HG02798 (cell line): ENCODE data around the gene SH3D21.

Experiments
- ATAC-seq: cut with Tn5 transposase; IDR thresholded peaks from one replicate; pipeline ENCODE4 v1.9.1; 2021; ENCODE audit warnings: mild to moderate bottlenecking; ENCODE audit not compliant: unreplicated experiment, poor library complexity

SH3D21 gene

DNA sequence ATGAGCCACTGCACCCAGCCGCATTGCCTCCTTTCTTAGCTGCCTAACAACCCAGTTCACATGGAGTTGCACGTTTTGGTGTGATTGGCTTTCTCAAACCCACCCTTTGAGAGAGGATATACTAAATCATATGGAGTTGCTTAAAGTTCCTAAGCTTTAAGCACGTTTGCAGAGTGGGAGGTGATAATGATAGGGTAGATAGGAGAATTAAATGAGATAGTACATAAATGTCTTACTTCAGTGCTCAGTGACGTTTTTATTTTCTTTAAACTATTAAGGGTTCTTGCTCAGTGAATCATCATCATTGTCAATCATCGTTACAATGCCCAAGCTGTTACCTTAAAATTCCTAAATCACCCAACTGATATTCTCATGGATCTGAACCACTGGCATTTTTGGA, 2.9 kb upstream of the SH3D21 start:
- ATAC-seq = no peak

DNA sequence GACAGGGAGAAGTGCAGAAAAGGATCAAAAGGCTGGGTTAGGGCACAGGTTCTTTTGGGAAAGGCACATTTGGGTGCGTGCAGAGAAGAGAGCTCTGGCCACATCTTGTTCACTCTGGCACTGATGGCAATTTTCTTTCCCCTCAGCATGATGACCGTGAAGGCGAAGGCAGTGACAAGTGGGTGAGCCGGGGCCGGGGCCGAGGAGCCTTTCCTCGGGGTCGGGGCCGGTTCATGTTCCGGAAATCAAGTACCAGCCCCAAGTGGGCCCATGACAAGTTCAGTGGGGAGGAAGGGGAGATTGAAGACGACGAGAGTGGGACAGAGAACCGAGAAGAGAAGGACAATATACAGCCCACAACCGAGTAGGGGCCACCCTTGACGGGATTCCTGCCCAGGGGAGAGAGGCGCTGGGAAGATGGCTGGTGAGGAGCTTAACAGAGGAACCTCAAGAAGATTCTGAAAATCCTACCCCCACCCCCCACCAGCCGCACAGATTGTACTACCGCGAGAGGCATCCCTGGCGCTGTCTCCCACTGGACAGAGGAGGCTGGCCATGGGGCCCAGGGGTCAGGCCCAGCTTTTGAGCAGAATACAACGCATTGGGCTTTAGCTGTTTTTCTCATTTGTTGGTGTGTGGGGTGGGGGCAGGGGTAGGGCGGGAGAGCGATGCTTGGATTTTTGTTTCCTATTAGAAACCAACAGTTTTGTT, 2.4 kb upstream of the SH3D21 start:
- no peak for ATAC-seq

DNA sequence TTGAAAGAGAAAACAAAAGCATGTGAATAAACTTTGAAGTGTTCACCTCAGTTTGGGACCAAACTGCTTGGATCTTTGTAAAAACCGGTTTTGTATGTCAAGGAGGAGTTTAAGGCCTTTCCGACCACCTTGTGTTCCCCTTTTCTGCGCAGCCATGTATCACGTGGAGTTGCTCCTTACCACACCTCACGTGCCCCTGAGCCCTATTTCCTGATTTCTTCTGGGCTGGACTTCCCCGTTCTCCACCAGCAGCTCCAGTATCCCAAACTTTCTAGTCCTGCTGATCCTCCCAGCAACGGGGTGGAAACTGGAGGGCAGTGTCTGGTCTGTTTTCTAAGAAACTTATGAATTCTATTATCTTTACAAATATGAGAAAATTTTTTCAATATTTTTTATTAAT, 1.6 kb upstream of the SH3D21 start:
- ATAC-seq = no peak

DNA sequence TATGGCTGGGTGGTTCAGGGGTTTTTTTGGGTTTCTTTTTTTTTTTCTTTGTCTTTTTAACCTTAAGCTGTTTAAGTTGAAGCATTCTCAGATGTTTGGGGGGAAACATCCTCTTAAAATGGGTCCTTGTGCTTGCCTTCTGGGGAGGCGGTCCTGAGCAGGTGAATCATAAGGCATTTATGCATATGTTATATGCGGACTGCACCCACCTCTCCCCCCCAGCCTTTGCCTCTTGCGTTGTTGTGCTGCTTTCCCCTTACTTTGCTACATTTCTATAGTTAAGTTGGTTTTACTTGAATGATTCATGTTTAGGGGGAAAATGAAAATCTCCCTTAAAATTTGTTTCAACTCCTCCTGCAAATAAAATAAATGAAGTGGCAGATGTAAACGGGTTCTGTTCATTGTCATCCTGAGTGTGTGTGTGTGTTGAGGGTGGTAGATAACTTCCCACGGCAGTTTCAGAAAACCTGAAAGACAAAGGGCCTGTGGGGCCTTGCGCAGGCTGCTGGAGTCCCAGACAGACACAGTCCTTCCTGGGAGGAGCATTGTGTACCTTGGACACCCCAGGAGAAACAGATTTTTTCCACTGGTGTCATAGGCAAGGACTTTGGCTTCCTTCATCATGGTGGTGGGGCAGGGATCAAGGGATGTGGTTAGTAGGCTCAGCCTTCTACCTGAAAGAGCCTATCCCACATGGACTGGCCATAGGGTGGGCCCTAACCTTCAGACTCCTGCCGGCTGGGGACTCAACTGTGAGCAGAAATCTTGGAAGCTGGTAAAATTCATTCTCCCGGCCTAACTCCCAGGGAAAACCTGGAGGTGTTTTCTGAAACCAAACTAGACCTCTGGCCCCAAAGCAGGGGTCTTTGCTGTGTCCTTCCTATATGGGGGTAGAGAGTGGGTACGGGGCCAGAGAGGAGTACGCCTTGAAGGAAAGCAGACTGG, 926 bp upstream of the SH3D21 start:
- ATAC-seq = no peak

DNA sequence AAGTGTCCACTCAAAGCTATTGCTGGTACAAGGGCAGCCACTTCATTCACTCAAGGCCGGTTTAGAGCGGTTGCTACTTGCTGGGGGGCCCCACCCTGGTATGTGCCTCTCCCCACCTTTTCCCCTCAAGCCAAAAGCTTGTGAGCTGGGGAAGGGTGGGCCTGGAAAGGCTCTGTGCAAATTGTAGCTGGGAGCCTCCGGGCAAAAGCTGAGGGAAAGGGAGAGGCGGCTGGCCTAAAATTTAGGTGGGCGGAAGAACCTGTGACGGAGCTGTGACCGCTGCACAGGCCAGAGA, 306 bp upstream of the SH3D21 start:
- no peak for ATAC-seq

DNA sequence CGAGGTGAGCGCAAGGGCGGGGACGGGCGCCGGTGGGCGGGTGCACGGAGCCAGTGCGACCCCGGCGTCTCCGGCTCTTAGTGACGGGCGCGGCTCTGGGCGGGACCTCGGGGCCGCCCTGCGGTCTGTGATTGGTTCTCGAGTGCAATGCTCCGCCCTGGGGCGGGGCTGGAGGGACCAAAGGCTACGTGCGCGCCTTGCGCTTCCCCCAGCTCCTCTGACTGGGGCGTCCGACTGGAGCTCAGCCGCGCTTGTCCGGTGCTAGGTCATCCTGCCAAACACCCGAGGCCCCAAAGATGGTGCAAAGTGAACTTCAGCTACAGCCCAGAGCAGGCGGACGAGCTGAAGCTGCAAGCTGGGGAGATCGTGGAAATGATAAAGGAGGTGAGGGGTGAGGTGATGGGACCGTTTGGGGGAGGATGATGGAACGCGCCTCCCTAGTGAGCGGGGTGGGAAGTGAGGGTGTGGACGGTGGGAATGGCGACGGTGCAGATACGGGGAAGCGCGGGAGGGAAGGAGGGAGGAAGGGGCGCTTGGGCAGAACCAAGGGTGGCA, 811 bp downstream of the SH3D21 start:
- peak; percentile 98 for ATAC-seq

DNA sequence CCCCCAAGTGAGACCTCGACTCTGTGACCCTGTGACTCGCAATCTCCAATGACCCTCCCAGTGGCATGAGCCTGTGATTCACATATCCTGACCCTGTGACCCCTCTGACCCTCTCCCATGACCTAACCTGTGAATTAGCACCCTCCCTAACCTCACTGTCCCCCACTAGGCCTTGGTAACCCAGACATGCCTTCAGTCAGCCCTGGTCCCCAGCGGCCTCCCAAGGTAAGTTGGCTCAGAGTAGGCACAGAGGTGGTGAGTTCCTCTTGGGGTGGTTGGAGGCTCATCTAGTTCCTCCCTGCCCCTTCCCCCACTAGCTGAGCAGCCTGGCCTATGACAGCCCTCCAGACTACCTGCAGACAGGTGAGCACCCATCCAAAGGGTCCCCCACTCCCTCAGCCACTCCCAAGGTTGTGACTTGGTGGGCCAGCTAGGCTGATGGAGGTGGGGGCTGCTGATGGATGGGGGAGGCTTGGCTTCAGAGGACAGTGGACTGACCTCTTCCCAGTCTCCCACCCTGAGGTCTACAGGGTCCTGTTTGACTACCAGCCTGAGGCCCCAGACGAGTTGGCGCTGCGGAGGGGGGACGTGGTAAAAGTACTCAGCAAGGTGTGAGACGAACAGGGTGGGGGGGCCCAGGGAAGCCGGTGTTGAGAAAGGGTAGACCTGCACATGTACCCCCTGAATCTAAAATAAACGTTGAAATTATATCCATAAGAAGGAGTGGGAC, 1.6 kb downstream of the SH3D21 start:
- no peak for ATAC-seq

DNA sequence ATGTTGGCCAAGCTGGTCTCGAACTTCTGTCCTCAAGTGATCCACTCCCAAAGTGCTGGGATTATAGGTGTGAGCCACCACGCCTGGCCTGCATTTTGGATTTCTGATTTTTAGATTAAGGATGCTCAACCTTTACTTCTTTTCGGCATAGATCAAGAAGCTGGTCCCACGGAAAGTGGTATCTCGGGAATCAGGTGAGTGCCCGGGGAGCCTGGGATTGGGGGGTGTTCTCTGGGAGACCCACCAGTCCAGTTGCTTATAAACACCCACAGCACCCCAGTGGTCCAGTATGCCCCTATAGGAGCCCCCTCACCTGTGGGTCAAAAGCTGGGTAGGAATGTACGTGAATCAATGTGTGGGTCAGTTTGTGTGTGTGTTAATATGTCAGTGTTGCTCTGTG, 3.2 kb downstream of the SH3D21 start:
- ATAC-seq = no peak

DNA sequence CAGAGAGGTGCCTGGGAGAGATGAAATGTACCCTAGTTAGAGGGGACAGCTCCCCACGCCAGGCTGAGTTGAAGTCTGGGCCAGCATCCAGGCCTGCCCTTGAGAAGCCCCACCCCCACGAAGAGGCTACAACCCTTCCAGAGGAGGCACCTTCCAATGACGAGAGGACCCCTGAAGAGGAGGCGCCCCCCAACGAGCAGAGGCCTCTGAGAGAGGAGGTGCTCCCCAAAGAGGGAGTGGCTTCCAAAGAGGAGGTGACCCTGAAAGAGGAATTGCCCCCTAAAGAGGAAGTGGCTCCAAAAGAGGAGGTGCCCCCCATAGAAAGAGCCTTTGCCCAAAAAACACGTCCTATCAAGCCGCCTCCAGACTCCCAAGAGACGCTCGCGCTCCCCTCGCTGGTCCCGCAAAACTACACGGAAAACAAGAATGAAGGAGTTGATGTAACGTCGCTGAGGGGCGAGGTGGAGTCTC, 14.2 kb downstream of the SH3D21 start:
- no peak for ATAC-seq

DNA sequence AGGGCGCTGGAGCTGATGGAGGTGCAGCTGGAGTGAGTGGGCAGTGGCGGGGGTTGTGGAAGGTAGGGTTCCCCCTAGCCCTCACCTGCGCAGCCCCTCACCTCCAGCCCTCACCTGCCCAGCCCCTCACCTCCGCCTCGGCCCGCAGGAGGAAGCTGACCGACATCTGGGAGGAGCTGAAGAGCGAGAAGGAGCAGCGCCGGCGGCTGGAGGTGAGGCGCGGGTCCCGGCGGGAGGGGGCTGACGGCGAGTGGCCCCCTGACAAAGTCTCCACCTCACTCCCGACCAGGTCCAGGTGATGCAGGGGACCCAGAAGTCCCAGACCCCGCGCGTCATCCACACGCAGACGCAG, 14.6 kb downstream of the SH3D21 start:
- no peak for ATAC-seq

DNA sequence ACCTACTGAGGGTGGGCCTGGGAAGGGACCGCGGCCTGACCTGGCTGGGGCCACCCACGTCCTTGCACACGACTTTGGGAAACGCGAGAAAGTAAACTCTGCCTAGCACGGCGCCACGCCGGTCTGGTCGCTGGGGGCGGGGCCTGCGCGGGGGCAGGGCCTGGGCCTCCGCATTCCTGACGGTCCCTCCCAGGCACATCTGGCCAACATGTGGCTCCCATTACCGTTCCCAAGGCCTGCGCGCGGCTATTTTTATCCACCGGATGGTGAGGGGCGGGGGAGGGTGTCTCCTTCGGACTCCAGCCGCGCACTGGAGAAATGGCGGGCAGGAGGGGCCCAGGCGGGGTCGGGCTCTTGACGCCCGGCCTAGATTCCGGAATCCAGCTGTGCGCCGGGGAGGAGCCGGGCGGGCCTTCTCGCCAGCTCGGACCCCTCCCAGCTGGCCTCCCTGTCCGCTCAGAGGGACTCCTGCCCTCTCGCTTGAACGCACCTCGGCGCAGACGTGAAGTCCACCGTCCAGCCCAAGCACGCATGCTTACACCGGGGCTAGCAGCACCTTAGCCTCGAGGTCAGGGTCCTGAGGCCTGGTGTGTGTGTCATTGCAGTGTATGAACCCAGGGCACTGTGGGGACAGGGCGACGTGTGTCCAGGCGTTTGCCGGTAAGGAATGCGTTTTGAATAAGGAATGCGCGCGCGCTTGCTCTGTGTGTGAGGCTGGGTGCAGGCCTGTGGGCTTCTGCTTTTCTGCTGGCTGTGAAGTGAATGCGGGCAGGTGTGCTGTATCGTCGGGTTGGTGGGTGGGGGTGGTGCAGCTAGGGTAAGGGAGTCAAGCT, 15.2 kb downstream of the SH3D21 start:
- ATAC-seq = no peak

DNA sequence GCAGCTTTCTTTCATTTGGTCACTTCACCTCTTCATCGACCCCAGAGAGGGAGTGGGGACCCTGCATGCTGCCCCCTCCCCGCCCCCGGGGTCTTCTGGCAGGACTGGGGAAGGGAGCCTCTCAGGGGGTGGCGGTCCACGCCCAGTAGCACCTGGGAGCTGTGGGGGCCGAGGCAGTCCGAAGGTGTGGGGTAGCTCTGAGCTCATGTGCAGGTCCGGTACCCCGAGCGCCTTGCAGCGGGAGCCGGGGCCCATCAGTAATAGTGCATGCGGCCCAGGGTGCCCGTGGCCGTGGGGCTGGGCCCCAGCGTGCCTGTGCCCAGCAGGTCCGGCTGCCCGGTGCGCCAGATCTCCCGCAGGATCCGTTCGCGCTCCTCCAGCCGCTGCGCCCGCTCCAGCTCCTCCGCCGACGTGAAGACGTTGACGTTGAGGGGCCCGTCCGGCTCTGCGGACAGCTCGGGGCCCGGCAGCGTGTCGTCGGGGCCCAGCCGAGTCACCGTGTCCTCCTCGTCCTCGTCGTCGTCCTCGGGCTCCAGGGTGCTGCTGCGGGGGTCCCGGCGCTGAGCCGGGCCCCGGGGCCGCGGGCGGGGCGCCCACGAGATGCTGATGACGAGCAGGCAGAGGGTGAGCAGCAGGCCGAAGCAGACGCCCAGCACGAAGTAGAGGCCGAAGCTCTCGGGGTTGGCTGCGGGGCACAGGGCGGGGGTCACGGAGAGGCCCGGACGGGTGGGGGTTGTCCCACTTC, 16.0 kb downstream of the SH3D21 start:
- no peak for ATAC-seq

DNA sequence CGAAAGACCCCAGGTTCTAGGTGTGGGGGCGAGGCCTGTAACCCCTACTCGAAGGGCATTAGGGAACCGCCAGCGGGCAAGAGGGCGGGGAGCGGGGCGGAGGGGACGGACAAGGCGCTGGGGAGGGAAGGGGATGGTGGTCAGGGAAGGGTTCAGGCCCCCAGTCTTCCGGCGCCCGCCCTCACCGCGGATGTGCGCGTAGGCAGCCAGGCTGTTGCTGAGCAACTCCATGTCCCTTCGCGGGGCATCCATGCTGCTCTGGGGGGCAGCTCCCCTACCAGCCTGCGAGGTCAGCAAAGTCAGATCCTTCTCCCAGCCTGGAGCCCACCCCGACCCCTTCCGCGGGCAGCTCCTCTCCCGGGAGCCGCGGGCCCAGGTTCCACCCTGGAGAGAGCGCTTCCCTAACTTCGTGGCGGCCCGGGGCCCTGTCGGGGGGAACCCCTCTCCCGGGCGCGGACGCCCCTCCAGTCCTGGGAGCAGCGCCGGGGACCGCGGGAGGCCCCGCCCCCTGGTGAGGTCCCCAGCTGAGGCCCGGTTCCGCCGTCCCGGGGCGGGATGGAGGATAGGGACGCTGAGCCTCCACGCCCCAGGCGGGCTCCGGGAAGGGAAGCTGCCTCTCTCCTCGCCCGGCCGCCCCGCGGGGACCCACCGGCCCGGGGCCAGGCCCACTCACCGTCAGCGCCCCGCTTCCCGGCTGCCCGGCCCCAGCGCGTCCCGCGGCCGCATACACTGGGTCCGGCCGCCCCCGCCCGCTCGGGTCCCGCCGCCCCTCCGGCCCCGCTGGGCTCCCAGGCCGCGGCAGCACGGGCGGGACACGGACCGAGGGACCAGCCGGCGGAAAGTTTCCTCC, 16.8 kb downstream of the SH3D21 start:
- ATAC-seq = peak; percentile 32

DNA sequence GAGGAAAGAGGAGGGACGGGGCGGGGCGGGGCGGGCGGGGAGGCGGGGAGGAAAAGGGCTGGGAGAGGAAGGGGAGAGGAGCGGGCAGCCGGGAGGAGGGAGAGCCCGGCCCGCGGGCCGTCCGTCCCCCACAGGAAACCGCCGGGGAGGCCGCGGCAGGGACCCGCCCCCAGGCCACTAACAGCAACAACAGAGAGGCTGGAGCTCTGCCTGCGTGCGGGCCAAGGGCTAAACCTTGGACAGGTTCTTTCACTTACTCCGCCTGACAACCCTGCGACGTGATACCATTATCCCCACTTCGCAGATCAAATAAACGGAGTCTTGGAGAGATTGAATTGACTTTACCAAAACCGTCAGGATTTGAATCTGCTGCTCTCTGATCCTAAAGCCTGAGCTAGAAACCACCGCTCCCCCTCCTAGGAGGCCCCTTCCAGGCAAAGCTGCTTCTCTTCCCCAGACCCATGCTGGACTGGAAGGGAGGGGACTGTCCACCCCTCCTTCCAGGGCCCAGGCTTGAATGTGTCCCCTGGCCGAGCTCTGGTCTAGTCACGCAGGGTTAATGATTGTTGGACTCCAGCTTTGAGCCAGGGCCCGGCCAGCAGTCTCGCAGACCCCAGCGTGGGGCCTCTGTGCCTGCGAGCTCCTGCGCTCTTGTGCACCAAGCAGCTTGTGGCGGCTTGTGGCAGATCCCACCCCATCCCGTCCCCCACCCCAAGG, 17.6 kb downstream of the SH3D21 start, which contains the start of gene EVA1B:
TSS of gene EVA1B (minus strand) at position 10 of the 717 bp plus-strand sequence. CDS start 608 bp downstream, outside the sequence.
- ATAC-seq = peak; percentile 40

DNA sequence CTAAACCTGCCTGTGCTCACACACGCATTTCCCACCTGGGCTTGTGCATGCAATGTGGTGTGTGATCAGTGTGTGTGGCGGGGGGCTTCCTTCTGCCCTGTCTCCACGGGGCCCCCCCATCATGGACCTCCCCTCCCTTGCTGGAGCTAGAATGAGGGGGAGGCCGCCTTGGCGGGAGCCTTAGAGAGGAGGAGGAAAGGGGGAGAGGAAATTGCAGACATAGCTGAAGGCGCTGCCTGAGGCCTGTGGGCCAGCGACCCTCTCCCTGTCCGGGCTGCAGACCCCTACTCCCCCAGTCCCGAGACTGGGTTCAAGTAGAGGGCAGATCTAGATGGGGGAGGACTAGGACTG, 18.2 kb downstream of the SH3D21 start:
- ATAC-seq = no peak

DNA sequence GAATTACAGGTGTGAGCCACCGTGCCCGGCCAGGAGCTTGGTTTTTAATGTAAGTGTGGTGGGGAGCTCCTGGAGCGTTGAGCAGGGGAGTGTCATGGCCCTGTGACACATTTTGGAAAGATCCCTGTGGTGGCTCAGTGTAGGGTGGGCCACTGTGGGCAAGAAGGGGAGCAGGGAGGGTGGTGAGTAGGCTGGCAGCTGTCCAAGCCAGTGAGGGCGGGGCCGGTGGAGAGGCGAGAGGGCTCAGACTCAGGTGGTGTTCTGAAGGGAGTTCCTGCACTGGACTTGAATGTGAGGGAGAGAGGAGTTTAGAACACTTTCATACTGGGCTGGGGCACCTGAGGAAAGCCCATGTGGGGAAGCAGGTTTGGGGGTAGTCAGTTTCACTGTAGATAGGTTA, 20.3 kb downstream of the SH3D21 start:
- ATAC-seq = no peak

DNA sequence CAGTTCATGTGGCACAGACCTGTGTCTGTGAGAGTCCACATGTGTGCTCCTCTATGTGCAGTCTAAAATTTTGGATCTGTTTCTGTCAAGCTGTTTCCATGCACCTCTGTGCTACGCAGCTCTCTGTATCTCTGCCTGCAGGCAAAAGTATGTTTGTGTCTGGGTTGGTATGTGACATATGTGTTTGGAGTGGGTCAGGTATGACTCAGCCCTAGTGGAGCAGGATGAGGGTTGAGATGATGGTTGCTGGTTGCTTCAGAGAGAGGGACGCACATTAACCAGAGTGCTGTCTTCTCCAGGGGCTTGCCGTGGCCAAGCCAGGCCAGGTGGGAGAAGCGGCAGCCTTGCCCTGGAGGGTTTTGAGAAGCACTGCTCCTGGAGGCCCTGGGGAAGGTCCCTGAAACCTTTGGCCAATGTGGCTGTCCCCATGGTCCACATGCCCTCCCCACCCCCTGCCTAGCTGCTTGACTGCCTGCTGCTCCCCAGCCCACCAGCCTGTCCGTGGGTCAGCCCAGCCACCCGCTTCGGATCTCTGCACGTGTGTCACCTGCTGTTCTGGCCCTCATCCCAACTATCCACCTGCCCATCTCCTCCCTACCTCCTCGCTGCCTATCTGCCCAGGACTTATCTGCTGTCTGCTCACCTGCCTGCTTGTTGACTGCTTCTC, 21.4 kb downstream of the SH3D21 start:
- no peak for ATAC-seq
